DND-41 (cell line): ENCODE measurements around the gene SLC5A7.

Experiments
- ATAC-seq: fragments of 200-7000 bp; cut with Tn5 transposase; 3 replicates; pipeline ENCODE4 v1.9.1; 2021; ENCODE audit warnings: low read depth; ENCODE audit not compliant: insufficient read depth
- DNase-seq: peaks from one replicate; pipeline ENCODE4 v3.0.0-alpha.2; 2020
- H2AFZ ChIP-seq: 2 replicates; pipeline ENCODE4 v1.6.0; 2012; ENCODE audit warnings: low read depth, low read length
- H3K27ac ChIP-seq: 2 replicates; pipeline ENCODE4 v1.5.1; 2012; ENCODE audit warnings: low read length, inconsistent platforms
- H3K27me3 ChIP-seq: fragments of 200-600 bp; sonication (generic); 2 replicates; pipeline ENCODE4 v1.6.0; 2012; ENCODE audit warnings: low read length, mild to moderate bottlenecking, inconsistent platforms; ENCODE audit not compliant: insufficient read depth, poor library complexity
- H3K36me3 ChIP-seq: 2 replicates; pipeline ENCODE4 v1.5.1; 2012; ENCODE audit warnings: low read length, inconsistent platforms; ENCODE audit not compliant: insufficient read depth
- H3K4me1 ChIP-seq: 2 replicates; pipeline ENCODE4 v1.5.1; 2012; ENCODE audit warnings: mild to moderate bottlenecking, low read length; ENCODE audit not compliant: insufficient read depth
- H3K4me2 ChIP-seq: 2 replicates; pipeline ENCODE4 v1.6.0; 2012; ENCODE audit warnings: mild to moderate bottlenecking, moderate library complexity, low read length, inconsistent platforms; ENCODE audit not compliant: insufficient read depth
- H3K4me3 ChIP-seq, 2 experiments: fragments of 200-600 bp in 1 of 2; shearing (Covaris generic) in 1 of 2; 2 replicates each; pipeline ENCODE4 v1.5.1; 2012 to 2016; ENCODE audit warnings: inconsistent platforms in 2 of 2, low read length in 2 of 2, mild to moderate bottlenecking in 2 of 2, low read depth in 1 of 2, moderate library complexity in 1 of 2
- H3K79me2 ChIP-seq: 2 replicates; pipeline ENCODE4 v1.6.0; 2012; ENCODE audit warnings: low read length, inconsistent platforms; ENCODE audit not compliant: insufficient read depth
- H3K9ac ChIP-seq: 2 replicates; pipeline ENCODE4 v1.6.0; 2012; ENCODE audit warnings: low read depth, mild to moderate bottlenecking, inconsistent platforms, low read length, moderate library complexity
- H3K9me3 ChIP-seq: 2 replicates; pipeline ENCODE4 v1.5.1; 2012; ENCODE audit warnings: low read length, moderate library complexity, mild to moderate bottlenecking, inconsistent platforms; ENCODE audit not compliant: insufficient read depth, severe bottlenecking
- H4K20me1 ChIP-seq: 2 replicates; pipeline ENCODE4 v1.6.0; 2012; ENCODE audit warnings: low read length; ENCODE audit not compliant: insufficient read depth
- EZH2 ChIP-seq: IDR thresholded peaks from 3 replicates; pipeline ENCODE4 v1.6.1; 2012; ENCODE audit warnings: borderline replicate concordance, low read depth, mild to moderate bottlenecking, moderate library complexity, low read length, inconsistent platforms; ENCODE audit not compliant: severe bottlenecking
- TF ChIP-seq, protein P1 (sequence below): IDR thresholded peaks from 2 replicates; pipeline ENCODE4 v1.5.1; 2012; ENCODE audit warnings: borderline replicate concordance, low read length, moderate library complexity, mild to moderate bottlenecking; ENCODE audit not compliant: poor library complexity, severe bottlenecking; ENCODE audit errors: extremely low read depth

Gene SLC5A7

DNA sequence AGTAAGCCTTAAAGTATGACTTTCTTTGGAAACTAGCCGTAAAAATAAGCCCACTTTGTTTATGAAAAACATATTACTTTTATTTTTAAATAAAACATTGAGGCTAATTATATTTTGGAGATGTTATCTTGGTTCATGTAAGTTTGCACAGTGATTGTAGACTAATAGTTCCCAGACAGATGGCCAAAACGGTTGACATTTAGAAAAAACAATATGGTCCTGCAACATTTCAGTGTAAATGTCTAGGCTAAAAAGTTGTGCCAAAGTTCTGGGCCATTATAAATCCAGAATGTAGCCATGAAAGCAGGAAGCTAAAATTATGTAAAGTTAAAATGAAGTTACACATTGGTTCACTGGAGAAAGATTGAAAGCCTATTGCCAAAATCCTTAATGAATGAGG, 43.6 kb downstream of the SLC5A7 start:
- H3K27me3 ChIP-seq, result no peaks in the 10 kb centered on the region
- no peak overlapping the region for H3K4me3 ChIP-seq
- no peaks in the 10 kb centered on the region for H3K4me1 ChIP-seq
- H3K4me2 ChIP-seq, result no peak overlapping the region
- no peaks in the 10 kb centered on the region for H4K20me1 ChIP-seq
- no peak overlapping the region for H2AFZ ChIP-seq
- ATAC-seq (no peak), DNase-seq (no peak)
- no peaks in the 10 kb centered on the region for H3K36me3 ChIP-seq
- no peak overlapping the region for H3K27ac ChIP-seq
- no peaks in the 10 kb centered on the region for H3K9me3 ChIP-seq
- TF ChIP-seq, protein P1, sequence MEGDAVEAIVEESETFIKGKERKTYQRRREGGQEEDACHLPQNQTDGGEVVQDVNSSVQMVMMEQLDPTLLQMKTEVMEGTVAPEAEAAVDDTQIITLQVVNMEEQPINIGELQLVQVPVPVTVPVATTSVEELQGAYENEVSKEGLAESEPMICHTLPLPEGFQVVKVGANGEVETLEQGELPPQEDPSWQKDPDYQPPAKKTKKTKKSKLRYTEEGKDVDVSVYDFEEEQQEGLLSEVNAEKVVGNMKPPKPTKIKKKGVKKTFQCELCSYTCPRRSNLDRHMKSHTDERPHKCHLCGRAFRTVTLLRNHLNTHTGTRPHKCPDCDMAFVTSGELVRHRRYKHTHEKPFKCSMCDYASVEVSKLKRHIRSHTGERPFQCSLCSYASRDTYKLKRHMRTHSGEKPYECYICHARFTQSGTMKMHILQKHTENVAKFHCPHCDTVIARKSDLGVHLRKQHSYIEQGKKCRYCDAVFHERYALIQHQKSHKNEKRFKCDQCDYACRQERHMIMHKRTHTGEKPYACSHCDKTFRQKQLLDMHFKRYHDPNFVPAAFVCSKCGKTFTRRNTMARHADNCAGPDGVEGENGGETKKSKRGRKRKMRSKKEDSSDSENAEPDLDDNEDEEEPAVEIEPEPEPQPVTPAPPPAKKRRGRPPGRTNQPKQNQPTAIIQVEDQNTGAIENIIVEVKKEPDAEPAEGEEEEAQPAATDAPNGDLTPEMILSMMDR, result no peak
- TF ChIP-seq EZH2, result no peak
- no peak overlapping the region for H3K9ac ChIP-seq
- H3K79me2 ChIP-seq, result no peaks in the 10 kb centered on the region

DNA sequence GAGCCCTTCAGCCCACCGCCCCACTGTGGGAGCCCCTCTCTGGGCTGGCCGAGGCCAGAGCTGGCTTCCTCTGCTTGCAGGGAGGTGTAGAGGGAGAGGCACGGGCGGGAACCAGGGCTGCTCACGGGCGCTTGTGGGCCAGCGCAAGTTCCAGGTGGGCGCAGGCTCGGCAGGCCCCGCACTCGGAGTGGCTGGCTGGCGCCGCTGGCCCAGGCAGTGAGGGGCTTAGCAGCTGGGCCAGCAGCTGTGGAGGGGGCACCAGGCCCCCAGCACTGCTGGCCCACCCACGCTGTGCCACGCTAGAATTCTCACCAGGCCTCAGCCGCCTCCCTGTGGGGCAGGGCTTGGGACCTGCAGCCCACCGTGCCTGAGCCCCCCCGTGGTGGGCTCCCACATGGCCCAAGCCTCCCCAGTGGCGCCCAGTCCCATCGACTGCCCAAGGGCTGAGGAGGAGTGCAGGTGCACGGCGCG, 45.2 kb downstream of the SLC5A7 start:
- no peak overlapping the region for H3K4me2 ChIP-seq
- no peaks in the 10 kb centered on the region for H3K27me3 ChIP-seq
- ATAC-seq (no peak), DNase-seq (no peak)
- H3K79me2 ChIP-seq, result no peaks in the 10 kb centered on the region
- H4K20me1 ChIP-seq, result no peaks in the 10 kb centered on the region
- TF ChIP-seq, protein P1, result no peak
- no peak for TF ChIP-seq EZH2
- H2AFZ ChIP-seq, result no peak overlapping the region
- H3K9me3 ChIP-seq, result no peaks in the 10 kb centered on the region
- H3K9ac ChIP-seq, result no peak overlapping the region
- no peaks in the 10 kb centered on the region for H3K4me1 ChIP-seq
- H3K27ac ChIP-seq, result no peak overlapping the region
- no peaks in the 10 kb centered on the region for H3K36me3 ChIP-seq
- H3K4me3 ChIP-seq, result no peak overlapping the region

DNA sequence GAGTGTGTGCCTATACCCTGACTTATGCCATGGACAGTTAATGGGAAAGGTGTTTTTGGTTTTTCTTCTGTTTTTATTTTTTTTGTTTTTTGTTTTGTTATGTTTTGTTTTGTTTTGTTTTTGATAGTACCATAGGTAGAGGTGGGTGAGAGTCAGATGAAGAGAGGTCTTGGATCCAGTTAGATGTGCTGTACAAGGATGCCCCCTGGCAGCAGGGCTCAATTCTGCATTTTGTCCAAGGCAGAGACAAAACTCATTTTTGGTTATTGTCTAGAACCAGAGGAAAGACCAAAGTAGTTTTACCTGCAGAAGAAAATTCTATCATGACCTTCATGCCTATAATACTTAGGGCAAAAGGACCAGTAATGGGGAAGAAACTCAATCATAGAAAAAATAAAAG, 48.5 kb downstream of the SLC5A7 start:
- DNase-seq (no peak), ATAC-seq (no peak)
- Histone ChIP-seq H3K9me3 (no peaks in the 10 kb centered on the region), H3K4me2 (no peak overlapping the region), H3K9ac (no peak overlapping the region), H4K20me1 (no peaks in the 10 kb centered on the region), H2AFZ (no peak overlapping the region), H3K4me3 (no peak overlapping the region), H3K36me3 (no peaks in the 10 kb centered on the region), H3K4me1 (no peaks in the 10 kb centered on the region), H3K79me2 (no peaks in the 10 kb centered on the region), H3K27me3 (no peaks in the 10 kb centered on the region), H3K27ac (no peak overlapping the region)
- no peak for TF ChIP-seq EZH2
- TF ChIP-seq, protein P1, result peak; percentile 43

DNA sequence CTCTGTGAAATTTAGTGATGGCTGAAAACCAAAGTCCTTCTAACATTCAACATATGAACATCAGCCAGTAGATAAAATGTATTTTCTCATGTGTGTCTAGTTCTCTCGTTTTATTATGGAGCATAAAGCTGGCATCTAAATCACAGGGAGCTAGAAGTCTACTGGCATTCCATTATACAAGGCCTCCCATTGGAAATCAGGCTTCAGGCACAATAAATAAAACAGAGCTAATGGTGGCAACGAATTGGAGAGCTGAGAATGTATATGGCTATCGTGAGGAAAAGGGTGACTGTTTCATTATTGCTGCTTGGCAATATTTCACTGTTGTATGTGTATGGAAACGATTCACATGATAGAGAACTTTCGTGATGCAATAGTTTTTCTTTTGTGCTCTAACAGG, 62.4 kb downstream of the SLC5A7 start:
- Histone ChIP-seq H3K27ac (no peak overlapping the region), H3K27me3 (no peaks in the 10 kb centered on the region), H3K9ac (no peak overlapping the region), H3K36me3 (no peaks in the 10 kb centered on the region), H3K4me2 (no peak overlapping the region), H2AFZ (no peak overlapping the region), H3K79me2 (no peaks in the 10 kb centered on the region), H4K20me1 (no peaks in the 10 kb centered on the region), H3K4me3 (no peak overlapping the region), H3K9me3 (no peaks in the 10 kb centered on the region), H3K4me1 (no peaks in the 10 kb centered on the region)
- DNase-seq, result no peak
- no peak for ATAC-seq
- TF ChIP-seq, protein P1, result no peak
